Erythroblast (primary cell): ENCODE measurements around the gene CCDC12.
A peak's percentile ranks its signal among the peaks of the same experiment; 100 is the strongest.

ENCODE experiments used
- DNase-seq, 2 experiments: peaks; one replicate each; lab custom pipeline; 2025; lab: John Stamatoyannopoulos, UW
- GATA1 ChIP-seq: IDR thresholded peaks from 2 replicates; pipeline ENCODE4 v1.6.1; 2011; ENCODE audit warnings: low read depth, mild to moderate bottlenecking, control low read depth, low read length, moderate library complexity
- POLR2A ChIP-seq: IDR thresholded peaks from 2 replicates; pipeline ENCODE4 v1.6.1; 2011; ENCODE audit warnings: mild to moderate bottlenecking, low read length

Gene CCDC12

DNA sequence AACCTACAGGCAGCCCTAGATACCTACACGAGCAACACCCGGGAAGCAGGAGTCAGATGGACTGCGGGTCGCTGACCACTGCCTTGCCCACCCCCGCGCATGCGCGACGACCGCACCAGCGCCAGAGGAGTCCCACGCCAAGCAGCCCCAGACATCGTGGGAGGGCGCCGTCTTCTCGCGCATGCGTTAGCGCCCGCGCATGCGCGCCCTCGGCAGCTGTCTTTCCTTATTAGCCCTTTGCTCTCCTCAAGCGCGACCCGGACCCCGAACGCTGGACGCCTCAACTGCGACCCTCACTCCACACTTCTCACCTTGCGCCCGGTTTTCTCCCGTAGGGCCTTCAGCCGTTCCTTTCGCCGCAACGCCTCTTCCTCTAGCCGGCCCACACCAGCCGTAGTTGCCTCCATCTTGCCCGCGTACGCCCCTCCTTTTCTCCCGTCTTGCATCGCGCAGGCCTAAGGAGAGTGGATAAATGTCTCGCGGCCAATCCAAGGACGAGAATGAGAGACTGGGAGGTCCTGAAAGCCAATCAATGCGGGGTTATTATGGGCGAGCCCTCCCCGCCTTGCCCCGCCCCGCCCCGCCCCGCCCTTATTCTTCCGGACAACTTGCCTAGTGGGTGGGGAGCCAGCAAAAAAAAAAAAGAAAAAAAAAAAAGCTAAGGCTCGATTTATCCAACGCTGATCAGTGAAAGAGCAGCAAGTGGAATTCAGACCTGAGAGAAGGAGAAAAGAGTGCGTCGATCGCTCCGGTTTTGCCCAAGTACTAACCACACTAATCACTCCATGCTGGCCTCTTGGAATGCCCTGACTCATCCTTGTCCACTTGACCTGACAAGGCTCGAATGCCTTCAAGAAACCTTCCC lies at the start of gene CCDC12:
CCDC12 (minus strand) TSS at position 420 of the 865 bp plus-strand sequence; CDS start at position 407, 13 bp downstream.
- peak; percentile 98 to 99 for DNase-seq
- TF ChIP-seq GATA1 = no peak
- peak; percentile 90 for TF ChIP-seq POLR2A

DNA sequence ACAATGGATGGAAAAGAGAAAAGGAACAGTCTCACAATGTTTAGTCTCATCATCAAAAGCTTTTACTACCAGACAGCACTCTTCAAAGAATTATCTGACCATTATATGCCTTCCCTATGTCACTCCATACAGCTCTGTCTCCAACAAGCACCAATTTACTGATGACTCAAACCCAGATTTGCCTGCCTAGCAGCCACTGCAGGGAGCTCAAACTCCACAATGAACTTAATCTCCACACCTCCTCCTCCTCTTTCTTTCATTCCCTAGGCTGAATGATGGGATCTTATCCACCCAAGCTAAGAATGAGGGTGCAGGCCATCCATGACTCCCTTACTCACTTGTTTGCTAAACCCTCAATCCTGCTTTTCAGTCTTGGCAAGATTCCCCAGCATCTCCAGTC lies 48.4 kb upstream of the CCDC12 start:
- TF ChIP-seq GATA1 = no peak
- no peak for DNase-seq

DNA sequence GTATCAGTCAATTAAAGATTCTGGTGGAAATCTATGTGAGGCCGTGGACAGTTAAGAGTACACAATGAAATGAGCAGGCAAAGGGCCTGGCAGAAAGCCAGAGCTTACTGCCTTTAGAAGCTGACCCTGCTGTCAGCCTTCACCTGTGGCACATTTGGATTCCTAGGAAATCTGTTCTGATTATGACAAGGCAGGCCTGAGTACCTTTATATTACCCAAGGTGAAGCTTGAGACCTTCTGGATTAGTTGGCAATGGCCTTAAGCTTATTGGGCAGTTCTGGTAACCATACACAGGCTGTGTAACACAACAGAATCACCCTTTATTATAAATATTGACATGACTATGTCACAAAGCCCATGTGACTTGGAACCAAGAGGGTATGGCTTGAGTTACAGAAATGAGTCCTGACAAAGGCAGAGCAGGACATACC lies 46.1 kb upstream of the CCDC12 start:
- TF ChIP-seq POLR2A (no peak), GATA1 (no peak)
- DNase-seq = no peak

DNA sequence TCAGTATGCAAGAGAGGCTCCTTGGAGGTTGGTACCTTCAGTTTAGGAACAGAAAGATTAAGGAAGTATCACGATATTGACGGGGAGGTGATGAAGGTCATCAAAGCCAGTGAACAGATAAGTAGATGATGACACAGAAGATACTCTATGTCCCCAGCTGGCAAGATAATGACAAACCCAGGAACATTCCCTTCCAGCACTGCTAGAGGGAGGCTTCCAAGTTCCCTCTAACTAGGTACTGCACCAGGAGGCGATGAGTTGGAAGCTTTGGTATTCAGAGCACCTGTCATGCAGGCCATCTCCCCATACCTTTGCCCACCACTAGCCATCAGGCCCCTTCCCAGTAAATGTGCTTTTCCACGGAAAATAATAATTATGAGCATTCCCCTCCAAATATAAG lies 43.8 kb upstream of the CCDC12 start:
- TF ChIP-seq GATA1 (no peak), POLR2A (no peak)
- DNase-seq = no peak

DNA sequence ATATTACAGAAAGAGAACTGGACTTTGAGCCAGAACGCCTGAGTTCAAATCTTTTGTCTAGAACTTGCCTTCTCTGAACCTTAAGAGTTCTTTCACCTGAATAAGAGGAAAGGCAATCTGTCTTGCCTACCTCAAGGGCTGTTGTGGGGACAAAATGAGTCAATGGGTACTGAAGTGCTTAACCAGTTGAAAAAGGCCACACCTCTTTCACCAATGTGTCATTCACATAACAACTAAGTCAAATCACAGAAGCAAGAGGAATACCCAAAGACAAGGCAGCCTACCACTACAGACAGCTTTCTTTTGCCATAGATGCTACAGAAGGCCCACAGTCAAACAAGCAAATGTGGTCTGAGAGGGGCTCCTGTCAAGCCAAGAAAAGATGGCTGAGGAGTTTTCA lies 42.7 kb upstream of the CCDC12 start:
- TF ChIP-seq GATA1 = no peak
- no peak for TF ChIP-seq POLR2A
- DNase-seq = no peak

DNA sequence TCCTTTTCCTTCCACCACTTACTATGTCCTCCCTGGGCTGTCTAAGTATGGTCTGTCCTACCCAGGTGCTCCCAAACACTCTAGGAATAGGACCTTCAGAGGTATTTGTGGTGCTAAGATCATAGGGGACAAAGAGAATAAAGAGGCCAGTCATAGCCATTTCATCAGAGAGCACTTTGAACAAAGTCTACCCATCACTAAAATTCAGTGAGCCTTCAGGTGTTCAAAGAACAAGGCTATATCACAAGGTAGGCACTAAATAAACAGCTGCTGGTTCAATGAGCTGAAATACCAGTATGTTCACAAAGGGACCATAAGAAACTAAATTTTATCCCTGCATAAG lies 41.7 kb upstream of the CCDC12 start:
- no peak for DNase-seq
- TF ChIP-seq GATA1 (no peak), POLR2A (no peak)

DNA sequence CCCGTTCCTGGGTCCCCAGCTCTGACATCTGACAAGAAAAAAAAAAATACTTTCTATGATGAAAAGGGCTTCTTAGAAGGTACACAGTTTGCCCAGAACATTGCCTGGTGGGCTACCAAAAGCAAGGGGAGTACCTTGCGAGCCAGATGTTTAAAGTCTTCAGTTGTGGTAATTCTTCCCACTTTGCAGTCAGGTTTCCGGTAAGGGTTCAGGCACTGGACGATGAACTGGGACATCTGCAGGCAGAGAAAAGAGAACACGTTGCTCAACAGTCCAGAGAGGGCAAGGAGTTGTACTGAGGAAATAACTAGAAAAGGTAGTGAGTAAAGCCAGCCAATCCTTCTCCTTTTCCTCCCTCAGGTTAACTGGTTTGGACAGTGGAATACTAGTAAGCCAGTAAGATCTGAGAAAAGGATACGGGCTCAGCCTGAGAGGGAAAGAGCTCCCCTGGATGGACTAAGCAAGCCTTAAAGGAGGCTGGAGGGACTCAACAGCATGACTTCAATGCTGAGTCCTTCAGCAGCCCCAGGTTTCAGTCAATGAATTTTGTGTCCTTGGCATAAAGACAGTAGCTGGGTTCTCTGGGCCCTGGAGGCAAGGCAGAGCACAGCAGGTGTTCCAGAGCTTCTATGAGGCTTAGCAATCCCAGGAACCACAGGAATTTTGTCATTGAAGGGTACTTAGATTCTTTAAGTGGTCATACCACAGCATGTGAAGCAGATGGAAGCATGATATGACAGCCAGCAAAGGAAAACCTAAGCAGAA lies 41.1 kb upstream of the CCDC12 start:
- TF ChIP-seq GATA1 = no peak
- TF ChIP-seq POLR2A = no peak
- DNase-seq = no peak

DNA sequence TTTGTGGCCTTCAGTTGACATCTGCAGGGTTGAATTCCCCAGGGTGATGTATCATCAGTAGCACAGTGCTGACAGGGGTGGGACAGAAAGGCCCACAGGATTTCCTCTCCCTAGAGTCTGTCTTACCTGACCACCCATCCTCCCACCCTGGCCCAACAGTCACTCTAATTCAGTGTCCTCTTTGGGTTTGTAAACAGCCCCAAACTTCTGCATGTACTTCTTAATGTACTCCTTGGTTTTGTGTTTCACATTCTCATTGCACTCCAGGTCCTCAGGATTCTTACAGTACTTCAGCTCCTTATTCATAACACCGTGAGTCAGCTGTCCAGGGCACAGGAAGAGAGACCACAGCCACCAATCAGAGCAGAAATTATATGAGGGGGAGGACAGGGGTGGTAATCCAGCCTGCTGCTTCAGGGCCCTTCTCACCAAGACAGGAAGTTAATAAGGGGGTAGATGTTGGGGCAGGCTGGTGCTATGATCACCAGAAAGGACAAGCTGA lies 40.4 kb upstream of the CCDC12 start:
- no peak for DNase-seq
- no peak for TF ChIP-seq GATA1
- TF ChIP-seq POLR2A = no peak

DNA sequence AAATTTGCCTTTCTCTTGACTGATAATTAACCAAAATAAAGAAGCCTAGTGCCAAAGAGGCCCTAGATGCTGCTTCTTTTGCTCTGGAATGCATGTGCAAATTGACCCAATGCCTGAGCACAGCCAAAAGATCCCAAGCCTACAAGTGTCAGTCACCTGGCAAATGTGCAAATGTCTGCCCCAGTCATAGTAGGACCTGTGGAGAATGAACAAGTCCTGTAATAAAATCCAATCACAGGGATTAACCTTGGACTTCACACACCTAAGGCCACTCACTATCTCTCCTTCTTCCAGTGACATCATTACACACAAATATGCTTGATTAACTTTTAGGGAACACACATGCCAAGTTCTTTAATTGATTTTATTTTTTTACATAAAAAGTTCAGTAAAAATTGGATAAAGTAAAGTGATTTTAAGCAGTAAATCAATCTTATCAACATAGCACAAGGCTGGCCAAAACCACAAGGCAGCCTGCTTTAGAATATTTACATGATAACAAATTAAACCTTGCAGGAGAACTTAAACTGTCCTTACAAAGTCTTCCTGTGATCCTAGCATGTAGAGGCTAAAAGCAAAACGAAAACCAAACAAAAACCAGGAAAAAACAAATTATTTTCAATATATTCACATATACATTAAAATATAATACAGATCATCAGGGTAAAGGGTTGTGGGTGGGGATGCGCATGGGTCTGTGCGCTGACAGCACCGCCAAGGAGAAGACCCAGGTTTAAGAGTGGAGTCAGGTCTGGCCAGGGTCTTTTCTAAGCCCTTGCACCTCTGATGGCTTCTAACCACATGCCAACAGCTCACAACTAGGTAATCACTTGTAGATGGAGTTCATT lies 39.8 kb upstream of the CCDC12 start:
- no peak for TF ChIP-seq POLR2A
- no peak for TF ChIP-seq GATA1
- DNase-seq = no peak

DNA sequence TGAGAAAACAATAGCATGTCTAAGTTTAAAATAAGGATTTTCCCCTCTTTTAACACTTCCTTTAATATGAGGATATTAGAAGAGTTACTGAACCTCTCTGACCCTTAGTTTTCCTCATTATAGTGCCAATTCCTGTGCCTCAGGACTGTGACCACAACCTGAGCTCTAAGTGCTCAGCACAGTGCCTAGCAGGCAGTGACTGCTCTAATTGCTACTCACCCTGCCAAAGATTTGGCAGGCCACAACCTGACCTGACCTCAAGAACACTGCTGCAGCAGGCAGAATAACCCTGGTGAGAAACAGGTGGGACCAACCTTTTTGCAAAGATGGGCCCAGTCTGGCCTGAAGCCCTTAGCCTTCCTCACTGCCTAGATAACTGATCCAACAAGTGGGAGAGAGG lies 38.6 kb upstream of the CCDC12 start:
- no peak for TF ChIP-seq GATA1
- TF ChIP-seq POLR2A = no peak

DNA sequence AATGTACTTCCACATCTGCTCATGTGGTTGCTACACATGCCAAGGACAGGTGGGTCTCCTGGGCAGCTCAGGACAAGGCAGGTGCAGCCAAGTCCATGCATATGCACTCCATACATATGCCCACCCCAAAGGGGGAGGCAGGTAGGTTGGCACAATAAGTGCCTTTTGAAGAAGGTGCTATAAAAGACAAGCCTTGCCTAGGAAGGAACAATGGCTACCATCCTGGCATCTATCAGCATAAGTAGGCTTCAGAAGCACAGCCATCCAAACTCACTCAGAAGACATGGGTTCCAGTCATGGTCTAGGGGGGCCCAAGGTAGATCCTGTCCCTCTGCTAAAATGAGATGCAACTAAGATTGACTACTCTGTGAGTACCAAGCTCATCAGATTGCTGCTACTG lies 37.5 kb upstream of the CCDC12 start:
- TF ChIP-seq GATA1 = no peak
- TF ChIP-seq POLR2A = no peak
- DNase-seq = no peak

More for the DNA sequence above, 38.6 kb upstream of the CCDC12 start:
- DNase-seq = no peak

DNA sequence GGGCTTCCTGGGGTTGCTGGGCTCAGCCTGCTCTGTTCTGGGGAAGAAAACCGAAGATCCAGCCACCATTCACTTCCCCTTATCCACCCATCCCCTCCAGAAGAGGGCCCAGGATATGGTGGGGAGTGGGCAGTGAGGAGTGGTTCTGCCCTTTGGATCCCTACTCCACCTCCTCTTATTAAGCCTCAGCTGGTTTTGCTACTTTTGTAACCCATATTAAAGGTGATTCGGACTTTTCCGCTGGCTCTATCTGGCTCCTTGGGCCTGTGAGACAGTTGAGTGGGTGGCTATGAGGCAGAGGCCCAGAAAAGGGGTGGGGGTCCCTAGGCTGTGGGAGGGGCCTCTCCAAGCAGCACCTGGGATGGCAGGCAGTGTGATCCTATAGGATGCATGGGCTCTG lies 36.7 kb upstream of the CCDC12 start:
- DNase-seq = no peak
- TF ChIP-seq POLR2A (no peak), GATA1 (no peak)
